GM18499 (cell line): ENCODE data around the gene SLC15A4.
"Not testable (repeated sequence)": the region's sequence is repeated elsewhere in the genome, so short reads cannot be mapped to it uniquely, and the experiment has no call there.

Source experiments
- ATAC-seq: cut with Tn5 transposase; IDR thresholded peaks from one replicate; pipeline ENCODE4 v1.9.1; 2021; ENCODE audit warnings: moderate number of reproducible peaks; ENCODE audit not compliant: insufficient read depth, unreplicated experiment

The SLC15A4 gene

DNA sequence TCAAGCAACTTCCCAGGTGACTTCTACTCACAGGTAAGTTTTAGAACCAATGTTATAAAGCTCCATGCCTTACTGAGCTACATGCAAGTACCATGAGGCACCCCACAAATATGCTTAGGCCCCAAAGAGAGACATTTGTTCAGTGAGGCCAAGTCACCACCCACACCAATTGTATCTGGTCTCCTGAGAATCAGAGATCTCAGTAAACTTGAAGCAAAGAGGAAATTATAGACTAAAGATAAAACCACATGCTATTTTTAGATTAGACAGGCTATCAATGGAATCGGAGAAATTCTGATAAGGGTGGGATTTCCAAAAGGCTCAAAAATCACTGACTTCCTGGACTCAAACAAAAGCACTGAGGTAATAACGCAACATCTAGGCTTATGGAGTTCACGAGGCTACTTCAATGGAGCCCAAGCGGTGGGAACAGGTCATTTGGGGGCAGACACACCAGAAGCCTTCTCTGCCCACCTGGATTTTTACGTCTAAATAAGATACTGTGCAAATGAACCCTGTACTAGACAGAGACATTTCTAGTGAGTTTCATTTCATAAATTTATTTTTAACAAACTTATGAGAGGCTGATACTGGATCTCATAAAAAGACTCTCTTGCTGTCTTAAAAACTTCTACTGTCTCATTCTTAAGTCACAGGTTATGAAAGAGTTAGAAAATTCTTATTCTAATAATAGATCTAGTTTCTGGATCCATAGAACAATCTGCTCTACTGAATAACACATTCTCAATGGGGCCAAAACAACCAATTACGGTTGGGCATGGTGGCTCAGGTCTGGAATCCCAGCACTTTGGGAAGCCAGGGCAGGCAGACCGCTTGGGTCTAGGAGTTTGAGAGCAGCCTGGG, 7.7 kb downstream of the SLC15A4 start:
- no peak for ATAC-seq

DNA sequence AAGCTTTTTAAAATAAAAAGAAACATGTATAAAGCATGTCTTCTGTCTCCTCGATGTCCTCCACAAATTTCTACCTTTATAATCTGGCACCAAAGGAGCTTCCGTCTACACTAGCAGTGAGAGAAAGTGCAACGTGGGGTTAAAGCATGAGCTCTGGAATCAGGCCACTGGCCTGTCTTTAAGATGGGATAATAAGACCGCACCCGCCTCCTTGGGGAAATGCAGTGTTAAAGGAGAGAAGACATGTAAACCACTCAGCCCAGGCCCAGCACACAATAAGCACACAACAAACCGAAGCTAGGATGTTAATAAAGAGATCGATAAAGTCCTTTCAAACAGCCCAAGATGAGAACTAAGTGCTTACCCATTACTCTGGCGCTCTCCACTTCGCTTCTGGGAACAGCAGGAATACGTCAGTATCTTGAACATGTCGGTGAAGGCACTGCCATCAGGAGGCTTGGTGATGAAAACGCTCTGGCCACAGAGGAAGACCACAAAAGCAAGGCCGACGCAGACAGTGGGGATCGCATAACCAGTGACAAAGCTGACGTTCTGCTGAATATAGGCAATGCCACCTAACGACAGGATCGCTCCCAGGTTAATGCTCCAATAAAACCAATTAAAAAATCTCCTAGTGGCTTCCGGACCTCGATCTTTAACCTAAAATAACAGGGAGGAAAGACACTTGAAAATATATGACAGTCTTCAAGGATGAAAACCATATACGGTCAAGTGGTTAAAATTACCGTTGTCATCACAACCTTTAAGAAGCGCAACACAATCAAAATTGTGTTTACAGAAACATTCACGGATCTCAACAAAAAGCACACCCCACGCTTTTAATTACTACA, 9.1 kb downstream of the SLC15A4 start:
- no peak for ATAC-seq

DNA sequence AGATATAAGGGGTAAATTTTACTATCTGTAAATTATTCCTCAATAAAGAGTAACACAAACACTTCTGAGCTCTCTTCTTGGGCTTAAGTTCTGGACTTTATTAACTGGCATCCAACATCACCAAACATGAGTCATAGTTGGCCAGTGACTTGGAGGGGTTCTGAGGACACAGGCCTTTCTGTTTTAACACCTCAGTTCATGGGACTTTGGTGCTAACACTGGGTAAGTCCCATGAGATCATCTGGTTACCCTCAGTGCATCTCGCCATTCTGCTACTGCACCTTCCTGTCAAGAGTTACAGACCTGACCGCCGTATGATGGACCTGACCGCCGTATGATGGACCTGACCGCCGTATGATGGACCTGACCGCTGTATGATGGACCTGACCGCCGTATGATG, 9.9 kb downstream of the SLC15A4 start:
- no peak for ATAC-seq

DNA sequence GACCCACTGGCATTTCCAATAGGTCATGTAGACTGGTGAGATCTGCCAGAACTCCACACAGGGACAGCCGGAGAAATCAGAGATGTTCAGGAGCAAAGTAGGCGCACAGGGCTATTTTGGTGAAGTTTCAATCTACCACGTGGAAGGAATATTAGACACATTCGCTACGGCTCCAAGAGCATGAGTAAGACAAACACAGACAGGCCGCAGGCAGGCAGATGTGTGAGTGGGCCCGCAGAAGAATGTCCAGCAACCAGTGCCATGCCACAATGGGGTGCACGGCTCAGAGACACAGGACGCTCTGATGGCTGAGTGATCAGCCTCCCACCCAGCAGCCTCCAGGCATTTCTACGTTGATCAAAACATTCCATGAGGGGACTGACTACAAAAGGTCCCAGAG, 10.4 kb downstream of the SLC15A4 start:
- ATAC-seq, result no peak

DNA sequence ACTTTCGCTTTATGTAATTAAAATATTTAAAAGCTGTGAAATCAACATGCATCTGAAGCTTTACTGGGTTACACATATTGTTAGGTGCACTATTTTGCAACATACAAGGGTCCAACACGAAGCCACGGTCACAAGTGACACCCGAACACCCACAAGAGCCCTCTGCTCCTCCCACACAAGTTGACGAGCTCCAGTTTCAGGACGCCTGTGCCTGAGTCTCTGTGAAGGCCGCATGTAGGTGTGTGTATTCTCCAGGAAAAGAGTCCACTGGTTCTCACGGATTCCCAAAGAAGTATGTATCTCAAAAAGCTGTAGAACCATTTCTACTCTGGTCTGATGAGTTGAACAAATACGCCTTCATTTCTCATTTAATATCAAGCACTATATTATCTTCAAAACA, 12.0 kb downstream of the SLC15A4 start:
- peak; percentile 19 for ATAC-seq

DNA sequence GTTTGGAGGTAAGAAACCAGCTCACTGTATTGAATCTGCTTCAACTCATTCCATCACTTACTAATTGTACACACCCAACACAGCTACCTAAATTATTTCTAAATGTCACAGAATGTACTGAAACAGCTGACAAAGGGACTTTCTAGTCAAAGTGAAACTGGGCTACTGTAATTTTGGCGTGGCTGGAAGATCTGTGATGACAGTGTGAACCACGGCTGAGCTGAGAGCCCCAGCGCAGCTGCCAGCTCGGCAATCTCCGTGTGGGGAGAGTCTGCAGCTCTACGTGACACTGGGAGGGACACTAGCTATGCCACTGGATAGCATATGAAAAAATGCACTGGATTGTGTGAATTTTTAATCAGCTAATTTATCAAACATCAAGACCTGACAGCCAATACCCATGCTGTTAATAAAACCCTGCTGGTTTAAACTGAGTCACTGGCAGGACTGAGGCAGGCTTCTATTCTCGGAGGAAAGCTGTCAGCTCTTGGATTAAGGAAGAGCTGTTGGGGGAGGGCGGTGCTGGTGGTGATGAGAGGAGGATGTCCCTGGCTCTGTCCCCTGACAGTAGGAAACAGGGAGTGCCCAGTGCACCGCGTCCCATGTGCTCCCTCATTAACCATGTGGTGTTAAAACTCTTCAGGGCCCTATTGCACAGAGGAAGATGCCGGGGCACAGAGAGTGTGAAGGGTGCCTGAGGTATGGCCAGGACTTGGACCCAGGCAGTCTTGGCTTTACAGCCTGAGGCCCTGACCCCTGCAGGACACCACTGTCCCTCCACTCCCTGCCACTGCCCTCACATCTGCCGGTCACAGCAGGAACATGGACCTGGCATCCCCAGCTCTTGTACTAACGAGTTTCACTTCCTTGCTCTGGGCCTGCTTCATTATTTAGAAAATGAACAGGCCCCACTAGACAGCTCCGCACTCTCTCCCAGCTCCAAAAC, 13.3 kb downstream of the SLC15A4 start:
- ATAC-seq, result peak; percentile 79

DNA sequence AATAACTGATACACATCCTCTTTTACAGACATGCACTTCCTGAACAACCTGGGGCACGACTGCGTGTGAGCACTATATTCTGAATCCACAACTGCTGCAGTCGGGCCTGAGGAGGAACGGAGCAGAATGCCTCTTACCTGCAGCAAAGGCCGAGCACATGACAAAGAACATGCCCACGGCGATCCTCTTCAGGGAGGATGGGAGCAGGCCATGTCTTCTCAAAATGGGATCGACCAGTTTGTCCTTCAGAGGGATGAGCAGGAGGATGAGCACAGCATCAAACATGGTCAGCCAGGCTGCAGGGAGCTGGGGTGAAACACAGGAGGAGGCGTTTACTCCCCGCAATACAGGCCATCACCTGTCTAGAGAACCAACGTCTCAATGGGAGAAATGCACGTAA, 15.1 kb downstream of the SLC15A4 start:
- ATAC-seq, result no peak

DNA sequence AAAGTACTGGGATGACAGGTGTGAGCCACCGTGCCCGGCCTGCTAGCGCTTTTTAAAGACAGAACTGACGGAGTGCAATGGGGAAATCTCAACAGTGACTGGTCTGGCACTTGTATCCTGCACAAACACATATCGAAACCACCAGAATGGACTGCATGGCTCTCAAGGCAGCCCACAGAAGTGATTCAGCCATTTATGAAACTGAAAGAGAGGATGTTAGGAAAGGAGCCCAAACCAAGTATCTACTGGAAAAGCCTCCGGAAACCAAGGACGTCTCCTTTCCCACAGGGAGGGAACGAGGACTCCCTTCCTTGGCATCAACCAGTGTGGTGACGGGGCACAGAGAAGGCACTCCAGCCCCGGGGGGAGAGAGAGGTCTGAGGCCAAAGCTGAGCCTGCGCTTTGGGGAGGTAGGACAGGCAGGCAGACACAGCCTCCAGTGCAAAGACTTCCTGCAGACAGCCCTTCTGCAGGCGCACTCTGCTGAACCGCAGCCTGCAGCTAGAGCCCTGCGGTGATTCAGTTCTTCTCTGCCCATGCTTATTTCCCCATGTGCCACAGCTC, 16.5 kb downstream of the SLC15A4 start:
- no peak for ATAC-seq

DNA sequence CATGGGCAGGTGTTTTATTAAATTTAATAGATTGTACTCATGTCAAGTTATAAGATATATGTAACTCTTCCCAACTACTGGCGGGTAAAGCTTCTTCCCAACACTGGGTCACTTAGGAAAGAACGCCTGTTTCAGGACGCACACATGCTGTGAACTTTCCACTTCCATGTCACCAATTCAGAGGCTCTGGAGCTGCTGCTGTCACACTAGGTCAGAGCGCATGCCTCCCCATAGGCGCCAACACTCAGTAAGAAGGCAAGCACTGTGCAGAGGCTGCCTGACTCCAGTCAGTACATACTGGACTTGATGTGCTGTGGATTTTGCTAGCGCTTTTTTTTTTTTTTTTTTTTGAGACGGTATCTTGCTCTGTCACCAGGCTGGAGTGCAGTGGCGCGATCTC, 17.2 kb downstream of the SLC15A4 start:
- ATAC-seq, result no peak

DNA sequence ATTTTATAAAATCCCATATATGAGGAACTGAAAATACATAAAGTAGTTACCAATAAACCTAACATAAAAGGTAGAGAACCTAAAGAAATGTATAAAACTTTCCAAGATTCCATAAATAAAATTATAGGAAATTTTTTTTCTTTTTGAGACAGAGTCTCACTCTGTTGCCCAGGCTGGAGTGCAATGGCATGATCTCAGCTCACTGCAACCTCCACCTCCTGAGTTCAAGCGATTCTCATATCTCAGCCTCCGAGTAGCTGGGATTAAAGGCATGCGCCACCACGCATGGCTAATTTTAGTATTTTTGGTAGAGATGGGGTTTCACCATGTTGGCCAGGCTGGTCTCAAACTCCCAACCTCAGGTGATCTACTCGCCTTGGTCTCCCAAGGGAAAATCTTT, 18.4 kb downstream of the SLC15A4 start:
- ATAC-seq, result not testable (repeated sequence)

DNA sequence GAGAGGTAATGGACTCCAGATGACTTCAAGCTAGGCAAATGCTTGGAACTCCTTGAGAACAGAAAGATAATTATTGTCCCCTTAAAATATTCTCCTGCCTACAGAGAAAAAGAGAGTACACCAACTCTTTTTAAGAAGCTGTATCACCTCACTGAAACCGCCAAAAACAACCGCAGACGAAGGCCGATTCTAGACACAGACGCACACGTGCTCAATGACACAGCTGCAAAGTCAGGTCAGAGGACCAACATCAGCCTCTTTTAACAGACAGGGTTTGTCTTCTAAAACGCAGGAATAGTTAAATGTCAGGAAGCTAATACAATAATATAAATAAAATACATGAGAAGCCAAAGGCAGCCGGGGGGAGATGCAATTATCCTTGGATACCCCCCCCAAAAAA, 19.0 kb downstream of the SLC15A4 start:
- no peak for ATAC-seq

DNA sequence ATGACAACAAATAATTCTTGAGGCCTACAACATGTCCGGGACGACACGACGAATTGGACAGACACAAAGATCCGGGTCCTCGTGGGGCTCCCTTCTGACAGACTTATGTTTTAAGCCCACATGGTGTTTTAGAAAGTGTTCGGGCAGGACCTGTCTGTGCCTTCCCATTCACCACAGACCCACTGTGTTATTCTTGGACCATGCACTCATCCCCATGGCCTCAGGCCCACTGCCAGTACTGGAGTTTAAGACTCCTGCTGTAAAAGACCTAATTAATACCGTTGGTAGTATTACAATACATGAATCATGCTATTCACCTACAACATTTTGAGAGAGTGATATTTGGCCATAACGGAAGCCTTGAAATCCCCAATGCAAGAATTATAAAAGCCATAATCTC, 20.0 kb downstream of the SLC15A4 start:
- ATAC-seq, result no peak

DNA sequence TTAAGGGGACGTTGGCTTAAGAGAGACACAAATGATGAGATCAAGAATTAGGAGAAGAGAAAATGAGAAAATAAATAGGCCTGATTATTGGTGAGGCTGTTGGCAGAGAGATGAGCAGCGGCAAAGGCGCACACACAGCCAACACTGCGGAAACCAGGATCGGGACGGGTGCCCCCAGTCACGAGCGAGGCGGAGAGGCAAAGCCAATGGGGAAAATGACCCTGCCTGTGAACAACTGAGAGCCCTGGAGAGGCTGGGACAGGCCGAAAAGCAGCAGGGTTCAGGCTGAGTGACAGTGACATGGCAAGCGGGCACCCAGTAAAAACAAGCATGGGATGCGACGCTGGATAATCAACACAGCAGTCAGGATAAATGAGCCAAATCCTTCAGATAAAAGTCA, 21.0 kb downstream of the SLC15A4 start:
- no peak for ATAC-seq

DNA sequence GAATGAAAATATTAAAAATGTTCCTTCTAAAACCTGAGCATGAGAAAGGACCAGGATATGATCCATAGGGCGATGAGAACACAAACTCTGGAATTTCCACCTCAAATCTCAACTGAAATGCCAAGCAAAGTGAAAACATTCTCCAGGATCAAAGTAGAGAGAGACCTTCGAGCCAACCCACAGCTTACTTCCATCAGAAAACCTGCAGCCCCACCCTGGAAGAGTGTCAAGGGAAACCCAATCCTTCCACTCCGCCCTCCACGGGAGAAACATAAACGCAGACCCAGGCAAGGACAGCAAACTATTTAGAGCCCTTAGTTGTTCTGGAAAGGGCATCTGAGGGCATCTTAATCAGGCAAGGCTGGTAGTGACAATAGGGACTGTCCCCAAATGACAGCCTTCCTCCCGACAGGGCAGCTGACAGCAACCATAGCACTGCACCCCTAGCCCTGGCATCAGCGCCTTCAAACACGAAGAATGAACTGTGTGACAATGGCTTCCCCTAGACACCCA, 21.8 kb downstream of the SLC15A4 start:
- ATAC-seq, result no peak

DNA sequence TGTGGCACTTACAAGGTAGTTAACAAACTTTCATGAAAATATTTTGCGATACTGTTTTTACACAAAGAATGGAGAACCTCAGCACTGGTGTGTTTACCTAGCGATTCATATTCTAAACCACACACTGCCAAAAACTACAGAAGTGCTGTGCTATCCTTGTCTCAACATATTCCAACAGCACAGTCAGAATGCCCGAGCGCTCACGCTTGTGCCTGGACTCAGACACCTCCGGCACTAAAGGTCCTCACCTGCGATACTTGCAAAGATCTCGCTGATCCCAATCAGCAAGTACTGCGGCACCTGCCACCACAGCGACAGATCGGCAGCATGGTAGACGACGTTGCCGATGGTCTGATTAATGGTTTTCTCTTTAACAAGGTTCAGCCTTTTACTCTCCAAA, 23.2 kb downstream of the SLC15A4 start:
- no peak for ATAC-seq

DNA sequence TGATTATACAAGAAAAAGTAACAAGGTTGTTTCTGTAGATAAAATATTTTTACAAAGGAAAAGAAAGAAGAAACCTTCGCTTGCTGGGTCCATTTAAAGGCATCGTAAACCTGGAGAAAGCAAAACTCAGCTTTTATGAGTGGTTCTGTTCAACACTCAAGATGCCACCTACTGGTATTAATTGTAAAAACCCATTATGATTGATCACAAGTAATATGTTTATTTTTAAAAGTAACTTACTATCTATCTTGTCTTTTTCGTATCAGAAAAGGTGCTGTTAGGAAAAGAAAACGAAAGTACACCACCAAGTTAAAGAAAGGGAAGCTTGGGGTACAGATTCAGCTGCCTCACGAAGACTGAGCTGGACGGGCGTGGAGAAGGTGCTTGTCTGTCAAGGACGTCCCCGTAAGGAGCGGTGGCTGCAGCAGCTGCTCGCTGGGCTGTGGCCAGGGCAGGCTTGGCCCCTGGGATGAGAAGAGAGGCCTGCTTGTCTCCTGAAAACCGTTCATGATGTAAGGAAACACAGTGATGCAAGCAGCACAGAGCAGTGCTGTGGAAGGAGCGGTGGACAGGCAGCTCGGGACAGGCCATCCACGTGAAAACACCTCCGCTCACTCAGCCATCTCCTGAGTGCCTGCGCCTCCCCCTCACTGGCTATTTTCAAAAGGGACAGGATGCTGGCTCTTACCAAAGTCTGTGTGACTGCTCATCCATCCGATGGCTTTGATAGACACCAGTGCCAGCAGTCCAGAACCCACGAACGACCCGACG, 25.0 kb downstream of the SLC15A4 start:
- ATAC-seq, result no peak

DNA sequence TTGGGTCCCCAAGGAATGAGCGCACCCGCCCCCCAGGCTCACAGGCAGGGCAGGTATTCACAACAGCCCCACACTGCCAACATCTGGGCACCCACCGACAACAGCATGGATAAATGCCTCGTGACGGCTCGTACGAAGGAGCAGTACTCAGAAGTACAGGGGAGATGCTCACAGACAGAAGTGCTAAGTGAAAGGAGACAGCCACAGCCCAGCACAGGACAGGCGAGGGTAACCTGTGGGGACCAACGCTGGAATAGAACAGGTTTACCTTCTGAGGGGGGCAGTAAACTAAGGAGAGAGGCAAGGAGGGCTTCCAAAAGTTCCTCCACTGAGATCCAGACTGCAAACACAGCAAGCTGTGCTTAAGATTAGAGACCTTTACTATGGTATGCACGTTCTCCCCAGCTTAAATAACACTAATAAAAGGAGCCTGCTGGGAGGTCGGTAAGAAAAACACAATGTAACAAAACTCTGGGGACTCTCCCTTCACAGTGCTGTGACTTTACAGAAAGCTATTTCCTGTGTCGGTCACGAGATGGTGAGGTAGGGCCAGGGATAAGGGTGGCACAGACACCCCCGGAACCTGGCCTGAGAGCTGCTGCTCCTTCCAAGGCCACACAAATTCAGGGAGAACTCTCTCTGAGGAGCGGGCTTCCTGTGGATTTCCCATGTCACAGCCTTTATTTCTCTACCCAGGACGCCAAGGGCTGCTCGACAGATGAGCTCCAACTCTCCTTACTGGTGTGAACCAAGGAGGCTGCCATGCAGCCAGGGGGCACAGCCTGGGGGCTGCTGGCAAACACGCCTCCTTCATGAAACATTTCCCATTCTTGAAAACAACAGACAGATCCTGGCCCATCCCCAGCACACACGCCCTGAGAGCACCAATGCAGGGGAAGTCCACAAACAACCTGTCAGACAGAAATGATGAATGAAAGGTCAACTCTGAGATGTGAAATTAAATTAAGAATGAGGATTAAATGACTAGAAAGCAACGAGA, 26.3 kb downstream of the SLC15A4 start:
- peak; percentile 54 for ATAC-seq
